C1 segment of cervical spinal cord (tissue), 14 donors: ENCODE measurements around the gene SKA2.
"Not testable (repeated sequence)": the region's sequence is repeated elsewhere in the genome, so short reads cannot be mapped to it uniquely, and the experiment has no call there.

Experiments used
- DNase-seq, 14 donors: peaks; one replicate each; lab custom pipeline; 2025; lab: John Stamatoyannopoulos, UW

The SKA2 gene

DNA sequence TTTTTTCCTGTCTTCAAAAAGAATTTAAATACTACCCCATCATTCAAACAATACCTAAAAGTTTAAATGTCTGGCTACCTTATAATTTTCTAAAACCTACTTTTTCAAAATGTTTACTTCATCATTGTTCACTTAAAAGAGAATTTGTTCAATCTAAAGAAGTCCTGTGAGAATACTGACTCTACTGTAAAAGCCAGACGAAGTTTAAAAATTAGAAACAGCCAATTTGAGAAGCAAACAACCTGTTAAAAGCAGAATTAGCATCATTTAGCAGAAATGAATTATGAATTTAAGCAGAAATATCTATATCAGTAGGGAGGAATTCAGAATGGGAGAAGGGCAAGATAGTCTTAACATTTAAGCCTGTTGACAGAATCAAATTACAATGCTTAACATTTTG, 2.1 kb downstream of the SKA2 start:
- no peak for DNase-seq

DNA sequence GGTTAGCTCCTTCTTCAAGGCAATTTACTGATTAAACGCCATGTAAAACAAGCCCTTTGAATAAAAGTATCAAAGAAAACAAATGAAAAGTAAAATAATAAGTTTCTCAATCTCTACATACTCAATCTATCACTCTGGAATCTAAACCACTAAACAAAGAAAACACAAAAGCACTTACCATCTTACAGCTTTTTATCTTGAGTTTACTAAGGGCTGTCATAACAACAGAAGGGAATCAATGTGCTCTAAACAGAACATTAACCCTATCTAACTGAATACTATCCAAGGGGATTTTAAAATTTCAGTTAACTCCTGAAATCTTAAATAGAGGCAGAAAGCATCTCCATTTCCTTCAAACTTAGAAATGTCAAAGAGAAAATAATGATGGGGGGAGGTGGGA, 3.4 kb downstream of the SKA2 start:
- DNase-seq, result no peak

DNA sequence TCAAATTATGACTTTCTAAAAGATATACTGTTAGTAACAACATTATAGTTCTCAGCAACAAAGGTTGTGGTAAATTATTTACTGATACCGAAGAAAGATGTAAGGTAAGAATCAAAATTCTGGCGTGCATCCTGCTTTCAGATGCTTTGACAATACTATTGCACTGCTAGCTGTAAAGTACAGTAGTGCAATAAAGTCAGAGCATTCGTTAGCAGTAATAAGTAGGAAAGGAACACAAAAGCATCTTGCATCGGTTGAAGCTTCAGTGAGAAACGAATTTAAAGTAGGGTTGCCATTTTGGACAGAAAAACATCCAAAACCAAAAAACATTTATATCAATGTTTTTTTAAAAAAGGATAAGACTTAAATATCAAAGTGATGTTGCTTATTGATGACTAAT, 4.0 kb downstream of the SKA2 start:
- DNase-seq, result no peak

DNA sequence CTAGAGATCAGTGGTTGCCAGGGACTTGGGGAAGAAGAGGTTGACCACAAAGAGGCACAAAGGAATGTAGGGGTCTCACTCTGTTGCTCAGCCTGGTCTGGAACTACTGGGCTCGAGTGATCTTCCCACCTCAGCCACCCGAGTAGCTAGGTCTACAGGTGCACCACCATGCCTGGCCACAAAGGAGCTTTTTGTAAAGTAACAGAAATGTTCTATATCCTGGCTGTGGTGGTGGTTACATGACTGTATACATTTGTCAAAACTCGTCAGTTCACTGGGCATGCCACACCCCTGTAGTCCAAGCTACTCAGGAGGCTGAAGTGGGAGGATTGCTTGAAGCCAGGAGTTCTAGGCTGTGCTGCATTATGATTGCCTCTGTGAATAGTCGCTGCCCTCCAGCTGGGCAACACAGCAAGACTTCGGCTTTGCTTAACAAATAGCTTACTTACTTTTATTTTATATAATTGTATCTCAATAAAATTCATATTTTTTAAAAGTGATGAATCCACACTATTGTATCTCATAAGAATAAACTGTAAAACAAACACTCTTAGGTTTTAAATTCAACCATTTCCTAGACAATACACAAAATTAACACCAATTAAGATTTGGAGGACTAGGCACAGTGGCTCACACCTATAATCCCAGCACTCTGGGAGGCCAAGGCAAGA, 5.0 kb downstream of the SKA2 start:
- no peak for DNase-seq

DNA sequence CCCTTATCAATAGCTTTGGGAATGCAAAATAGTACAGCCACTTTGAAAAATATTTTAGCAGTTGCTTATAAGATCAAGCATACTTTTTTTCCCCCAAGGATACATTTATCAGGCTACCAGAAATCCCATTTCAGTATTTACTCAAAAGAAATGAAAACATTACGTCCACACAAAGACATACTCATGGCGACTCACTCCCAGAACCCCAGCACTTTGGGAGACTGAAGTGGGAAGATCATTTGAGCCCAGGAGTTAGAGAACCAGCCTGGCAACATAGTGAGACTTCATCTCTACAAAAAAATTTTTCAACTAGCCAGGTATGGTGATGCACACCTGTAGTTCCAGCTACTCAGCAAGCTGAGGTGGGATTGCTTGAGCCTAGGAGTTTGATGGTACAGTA, 5.9 kb downstream of the SKA2 start:
- DNase-seq, result no peak

DNA sequence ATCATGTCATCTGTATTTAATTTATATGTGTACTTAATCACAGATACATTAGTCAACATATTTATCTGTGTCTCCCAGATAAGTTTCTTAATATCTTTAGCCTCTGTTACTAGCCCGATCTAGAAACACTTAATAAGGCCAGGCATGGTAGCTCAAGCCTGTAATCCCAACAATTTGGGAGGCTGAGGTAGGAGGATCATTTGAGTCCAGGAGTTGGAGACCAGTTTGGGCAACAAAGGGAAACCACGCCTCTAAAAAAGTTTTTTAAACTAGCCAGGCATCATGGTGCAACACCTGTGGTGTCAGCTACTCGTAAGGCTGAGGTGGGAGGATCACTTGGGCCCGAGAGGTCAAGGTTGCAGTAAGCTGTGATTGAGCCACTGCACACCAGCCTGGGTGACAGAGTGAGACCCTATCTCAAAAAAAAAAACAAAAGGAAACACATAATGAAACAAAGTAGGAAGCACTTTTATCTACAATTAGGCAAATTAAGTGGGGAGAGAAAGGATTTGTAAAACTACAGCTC, 9.4 kb downstream of the SKA2 start:
- no peak for DNase-seq

DNA sequence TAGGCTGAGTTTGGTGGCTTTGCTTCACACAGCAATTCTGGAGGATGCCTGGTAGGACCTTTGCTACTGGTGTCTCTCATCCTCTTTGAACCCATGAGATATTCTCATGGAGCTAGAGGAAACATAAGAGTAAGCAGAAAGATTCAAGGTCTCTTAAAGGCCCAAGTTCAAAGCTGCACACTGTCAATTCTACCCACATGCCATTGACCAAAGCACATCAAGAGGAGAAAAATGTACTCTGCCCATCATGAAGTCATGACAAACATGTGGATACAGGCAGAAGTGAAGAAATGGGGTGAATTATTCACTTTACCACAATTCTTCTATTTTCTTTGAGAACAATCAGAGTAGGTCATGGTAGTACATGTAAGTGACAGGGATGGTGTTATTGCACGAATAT, 13.1 kb downstream of the SKA2 start:
- DNase-seq, result no peak

DNA sequence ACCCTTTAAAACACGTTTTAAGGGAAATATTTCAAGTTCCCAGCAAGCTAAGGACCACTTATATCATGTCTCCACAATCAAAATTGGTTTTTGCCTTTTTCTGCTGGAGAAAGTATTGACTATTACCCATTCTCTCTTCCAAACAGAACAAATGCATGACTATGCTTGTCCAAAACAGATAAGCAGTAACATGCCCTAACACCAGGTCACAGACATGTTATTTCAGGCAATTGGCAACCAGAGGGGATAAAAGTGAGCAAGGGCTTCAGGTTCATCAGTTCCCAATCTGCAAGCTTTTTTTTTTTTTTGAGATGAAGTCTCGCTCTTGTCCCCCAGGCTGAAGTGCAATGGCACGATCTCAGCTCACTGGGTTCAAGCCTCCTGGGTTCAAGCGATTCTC, 15.0 kb downstream of the SKA2 start:
- no peak for DNase-seq

DNA sequence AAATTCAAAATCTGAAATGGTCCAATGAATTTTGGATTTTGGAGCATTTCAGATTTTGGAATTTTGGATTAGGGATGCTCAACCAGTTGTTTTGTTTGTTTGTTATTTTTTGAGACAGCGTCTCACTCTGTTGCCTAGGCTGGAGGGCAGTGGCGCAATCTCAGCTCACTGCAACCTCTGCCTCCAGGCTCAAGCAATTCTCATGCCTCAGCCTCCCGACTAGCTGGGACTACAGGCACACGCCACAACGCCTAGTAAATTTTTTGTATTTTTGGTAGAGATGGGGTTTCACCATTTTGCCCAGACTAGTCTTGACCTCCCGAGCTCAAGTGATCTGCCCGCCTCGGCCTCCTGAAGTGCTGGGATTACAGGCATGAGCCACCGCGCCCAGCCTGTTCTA, 16.6 kb downstream of the SKA2 start:
- not testable (repeated sequence) for DNase-seq

DNA sequence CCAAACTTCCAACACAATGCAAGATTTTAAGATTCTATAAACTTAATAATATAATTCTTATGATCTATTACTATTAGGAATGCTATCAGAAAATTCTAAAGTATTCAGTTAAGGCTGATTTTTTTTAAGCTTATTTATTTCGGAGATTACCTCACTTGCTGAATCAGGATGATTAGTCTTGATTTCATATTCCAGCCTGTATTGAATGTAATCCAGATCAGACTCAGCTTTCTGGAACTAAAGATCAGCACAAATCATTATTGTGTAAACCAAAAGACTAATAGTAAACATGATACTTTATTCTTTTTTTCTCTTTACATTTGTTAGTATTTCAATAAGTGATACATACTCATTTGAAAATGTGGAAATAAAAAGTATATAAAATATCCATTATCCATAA, 23.9 kb downstream of the SKA2 start:
- DNase-seq, result no peak

DNA sequence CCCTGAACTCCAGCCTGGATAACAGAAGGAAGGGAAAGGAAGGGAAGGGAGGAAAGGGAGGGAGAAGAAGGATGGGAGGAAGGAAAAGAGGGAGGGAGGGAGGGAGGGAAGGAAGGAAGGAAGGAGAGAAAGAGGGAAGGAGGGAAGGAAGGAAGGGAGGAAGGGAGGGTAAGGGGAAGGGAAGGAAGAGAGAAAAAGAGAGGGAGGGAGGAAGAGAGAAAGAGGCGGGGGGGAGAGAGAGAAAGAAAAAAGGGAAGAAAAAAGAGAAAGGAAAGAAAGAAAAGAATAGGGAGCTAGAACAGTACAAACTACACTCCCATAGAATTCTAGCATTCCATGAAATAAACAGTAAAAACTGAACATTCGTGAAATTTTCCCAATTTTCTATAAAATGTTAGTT, 25.2 kb downstream of the SKA2 start:
- DNase-seq, result no peak

DNA sequence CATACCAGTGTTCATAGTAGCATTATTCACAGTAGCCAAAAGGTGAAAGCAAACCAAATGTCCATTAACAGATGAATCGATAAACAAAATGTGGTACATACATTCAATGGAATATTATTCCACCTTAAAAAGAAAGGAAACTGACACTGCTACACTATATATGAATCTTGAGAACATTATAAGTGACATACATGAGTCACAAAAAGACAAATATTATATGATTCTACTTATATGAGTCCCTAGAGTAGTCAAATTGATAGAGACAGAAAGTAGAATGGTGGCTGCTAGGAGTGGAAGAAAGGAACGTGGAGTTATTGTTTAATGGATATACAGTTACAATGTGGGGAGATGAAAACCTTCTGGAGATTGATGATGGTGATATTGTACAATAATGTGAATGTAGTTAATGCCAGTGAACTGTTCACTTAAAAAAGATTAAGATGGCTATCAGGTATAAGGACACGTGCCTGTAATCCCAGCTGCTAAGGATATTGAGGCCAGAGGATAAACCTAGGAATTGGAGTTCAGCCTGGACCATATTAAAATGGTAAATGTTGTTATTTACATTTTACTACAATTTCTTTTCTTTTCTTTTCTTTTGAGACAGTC, 28.1 kb downstream of the SKA2 start:
- no peak for DNase-seq

DNA sequence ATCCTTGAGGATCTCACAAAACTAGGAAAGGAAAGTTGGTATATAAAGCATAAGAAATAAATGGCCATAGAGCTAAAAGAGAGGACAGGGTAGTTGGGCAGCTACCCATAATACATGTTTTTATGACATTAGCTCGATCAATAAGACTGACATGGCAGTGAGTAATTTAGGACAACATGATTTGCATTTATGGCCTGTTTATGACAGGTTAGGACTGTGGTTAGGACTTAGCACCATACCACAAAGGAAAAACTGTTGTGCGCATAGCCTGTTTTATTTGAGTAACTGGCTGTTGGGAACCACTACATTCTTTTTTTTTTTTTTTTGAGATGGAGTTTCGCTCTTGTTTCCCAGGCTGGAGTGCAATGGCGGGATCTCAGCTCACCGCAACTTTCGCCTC, 30.3 kb downstream of the SKA2 start:
- DNase-seq, result no peak

DNA sequence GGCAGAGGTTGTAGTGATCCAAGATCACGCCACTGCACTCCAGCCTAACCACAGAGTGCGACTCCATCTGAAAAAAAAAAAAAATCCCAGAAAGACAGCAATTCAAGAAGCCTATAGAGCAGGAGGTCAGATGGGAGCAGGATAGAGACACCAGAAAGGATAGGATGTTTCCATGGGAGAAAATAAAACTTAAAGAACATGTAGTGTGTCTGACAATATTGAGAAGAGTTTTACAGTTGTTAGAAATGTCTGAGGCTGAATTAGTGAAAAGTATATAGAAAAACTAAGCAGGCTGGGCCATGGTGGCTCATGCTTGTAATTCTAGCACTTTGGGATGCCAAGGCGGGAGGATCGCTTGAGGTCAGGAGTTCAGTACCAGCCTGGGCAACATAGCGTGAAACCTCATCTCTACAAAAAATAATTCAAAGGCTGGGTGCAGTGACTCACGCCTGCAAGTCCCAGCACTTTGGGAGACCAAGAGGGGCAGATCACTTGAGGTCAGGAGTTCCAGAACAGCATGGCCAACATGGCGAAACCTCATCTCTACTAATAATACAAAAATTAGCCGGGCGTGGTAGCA, 33.0 kb downstream of the SKA2 start:
- DNase-seq, result no peak

DNA sequence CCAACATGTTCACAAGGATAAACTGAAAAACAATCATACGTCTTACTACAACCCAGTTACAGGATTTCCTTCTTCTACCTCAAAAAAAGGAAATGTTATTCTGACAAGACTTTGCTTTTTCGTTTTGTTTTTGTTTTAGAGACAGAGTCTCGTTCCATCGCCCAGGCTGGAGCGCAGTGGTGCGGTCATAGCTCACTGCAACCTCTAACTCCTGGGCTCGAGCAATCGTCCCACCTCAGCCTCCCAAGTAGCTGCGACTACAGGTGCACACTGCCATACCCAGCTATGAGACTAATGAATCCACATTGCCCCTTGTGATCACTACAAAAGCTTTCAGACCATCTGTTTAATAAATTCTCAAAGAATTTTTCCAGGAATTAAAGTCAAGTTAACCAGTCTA, 39.5 kb downstream of the SKA2 start:
- no peak for DNase-seq

DNA sequence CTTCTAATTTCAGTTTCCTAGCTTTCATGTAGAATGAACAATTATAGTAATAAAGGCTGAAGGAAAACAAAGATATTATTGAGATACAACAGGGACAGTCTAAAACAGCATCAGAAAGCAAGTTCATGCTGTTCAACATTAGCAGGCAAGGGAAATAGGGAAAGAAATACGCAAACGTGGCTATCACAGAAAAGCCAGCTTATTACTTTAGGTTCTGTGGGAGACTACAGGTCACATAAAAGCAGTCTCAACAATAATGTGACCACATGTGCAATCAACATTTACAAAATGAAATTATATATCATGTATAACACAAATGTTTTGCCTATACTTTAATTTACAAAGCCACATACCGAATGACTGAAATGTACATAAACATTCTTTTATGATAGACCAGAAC, 43.4 kb downstream of the SKA2 start:
- DNase-seq, result no peak

DNA sequence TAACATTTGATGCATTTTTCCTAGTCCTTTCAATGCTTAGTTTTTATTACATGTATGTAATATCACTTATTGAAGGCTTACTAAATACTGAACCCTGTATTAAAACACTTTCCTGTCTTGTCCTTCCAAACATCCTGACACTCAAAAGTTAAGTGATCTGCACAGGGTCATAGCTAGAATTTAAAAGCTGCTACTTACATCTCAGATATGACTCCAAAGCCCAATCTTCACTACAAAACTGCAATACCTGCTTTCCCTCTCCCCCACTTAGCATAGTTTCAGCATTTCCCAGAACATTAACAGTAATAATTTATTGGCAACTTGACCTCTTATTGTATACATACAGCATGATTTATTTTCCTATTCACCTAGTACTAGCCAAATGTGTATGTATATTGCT, 44.0 kb downstream of the SKA2 start:
- no peak for DNase-seq

DNA sequence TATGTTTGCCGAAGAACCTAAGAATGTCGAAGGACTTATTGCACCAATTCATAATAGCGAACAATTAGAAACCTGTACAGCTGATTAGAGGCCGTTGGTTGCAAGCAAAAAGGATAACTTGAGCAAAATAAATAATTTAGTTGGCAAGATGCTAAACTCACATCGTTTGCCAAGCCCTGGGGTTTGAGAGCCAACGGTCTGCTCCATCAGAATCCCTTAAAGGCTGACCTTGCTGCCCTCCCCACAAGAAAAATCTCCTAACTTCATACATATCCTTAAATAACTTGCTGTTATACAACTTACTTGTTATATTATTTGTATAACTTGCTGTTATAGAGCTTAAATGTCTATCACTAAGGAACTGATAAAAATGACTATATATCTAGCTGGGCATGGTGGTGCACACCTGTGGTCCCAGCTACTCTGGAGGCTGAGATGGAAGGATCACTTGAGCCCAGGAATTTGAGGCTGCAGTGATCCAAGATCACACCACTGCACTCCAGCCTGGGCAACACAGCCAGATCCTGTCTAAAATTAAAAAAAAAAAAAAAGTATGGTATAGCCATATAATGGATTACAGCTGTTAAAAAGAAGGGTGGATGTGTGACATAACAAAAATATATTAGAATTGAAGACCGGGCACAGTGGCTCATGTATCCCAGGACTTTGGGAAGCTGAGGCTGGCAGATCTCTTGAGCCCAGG, 46.4 kb downstream of the SKA2 start:
- DNase-seq, result no peak

DNA sequence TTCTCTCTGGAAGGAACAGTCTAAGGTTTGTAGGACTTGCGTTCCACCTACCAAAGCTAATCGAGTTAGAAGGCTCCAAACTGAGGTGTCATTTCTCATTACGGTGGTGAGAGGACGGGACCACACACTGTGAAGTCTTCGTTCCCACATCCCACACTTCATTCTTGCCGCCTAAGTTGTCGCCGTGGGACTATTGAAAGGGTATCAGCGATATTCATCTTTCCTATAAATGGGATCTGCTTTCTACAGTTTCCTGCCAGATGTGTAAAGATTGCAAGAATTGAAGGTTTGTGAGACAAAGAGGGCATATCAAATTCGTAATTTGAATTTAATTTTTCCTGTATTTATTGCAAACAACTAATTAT, 47.7 kb downstream of the SKA2 start:
- no peak for DNase-seq

DNA sequence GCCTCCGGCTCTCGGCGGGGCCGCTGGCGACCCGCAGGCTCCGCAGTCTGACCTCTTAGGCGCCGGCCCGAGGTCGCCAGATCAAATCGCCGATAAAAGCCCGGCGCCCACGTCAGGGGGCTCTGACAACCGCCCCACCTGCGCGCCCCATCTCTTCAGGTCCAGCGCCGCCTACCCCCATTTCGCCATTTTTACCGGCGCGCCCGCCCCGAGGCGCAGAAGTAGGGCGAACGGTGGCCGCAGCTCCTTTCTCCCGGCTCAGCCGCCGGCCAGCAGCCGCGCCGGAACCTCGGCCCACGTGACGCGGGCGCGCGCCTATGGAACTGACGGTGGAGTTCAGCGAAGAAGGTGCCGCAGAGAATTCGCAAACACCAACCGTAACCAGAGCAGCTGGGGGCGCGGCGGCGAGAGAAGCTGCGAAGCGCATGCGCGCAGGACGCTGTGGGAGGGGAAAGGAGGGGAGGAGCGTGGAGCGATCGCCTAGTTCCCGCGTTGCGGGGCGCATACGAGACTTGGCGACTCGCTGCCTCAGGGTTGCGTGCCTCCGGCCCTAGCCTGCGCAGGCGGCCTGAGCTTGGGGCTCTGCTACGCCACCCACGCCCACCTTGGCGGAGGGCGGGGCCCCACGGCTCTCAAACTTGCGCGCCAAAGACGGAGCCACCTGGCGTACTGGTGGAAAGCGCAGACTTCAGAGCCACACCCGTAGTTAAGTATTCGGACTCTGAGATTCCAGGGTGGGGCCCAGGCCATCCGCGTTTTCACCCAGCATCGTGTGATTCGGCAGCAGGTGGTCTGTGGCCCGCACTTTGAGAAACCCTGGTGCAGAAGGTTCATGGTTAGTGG, 48.3 kb downstream of the SKA2 start, which contains the start of gene TRIM37:
Gene TRIM37, minus strand, starts transcription at position 418 of the 843 bp plus-strand sequence. CDS start 419 bp downstream, outside the sequence.
- DNase-seq, result peak; percentile 59 to 97 (median 94)

DNA sequence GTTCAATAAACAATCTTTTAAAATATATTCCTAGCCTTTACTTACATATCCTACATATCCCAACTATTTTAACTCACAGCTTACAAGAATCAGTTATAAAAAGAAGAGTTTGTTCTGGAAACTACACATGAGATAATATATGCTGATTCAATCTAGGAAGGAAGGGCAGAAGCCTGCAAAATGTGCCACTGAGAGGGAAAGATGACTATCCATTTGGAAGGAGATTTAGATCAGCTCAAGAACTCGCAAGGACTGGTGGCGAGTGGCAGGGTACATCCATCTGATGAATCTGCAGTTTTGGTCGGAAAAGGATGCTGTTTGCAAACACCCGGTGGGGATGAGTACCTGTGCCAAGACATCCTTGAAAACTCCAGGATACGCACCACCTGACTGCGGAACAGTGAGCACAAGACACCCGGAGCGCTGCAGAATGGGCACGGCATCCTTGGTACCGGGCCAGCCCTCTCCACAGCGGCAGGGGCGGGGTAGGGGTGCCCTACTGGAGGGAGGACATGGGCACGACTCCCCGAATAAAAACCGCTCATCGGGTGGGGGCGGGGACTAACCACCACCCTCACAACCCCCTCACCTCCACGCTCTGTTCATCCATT, 49.0 kb downstream of the SKA2 start:
- DNase-seq, result peak in 13 of 14 donors; percentile 1 to 77 (median 58)
